HEK293 (cell line): ENCODE data around the gene LCE3C.

ENCODE experiments used
- CTCF ChIP-seq: fragments of 450-650 bp; formaldehyde crosslinking; IDR thresholded peaks from 2 replicates; pipeline ENCODE4 v1.5.1; 2016; ENCODE audit warnings: missing biosample characterization, missing genetic modification characterization
- ZNF266 ChIP-seq: fragments of 450-650 bp; formaldehyde crosslinking; IDR thresholded peaks from 2 replicates; pipeline ENCODE4 v1.5.1; 2016; ENCODE audit warnings: missing biosample characterization, missing genetic modification characterization, low read depth

DNA sequence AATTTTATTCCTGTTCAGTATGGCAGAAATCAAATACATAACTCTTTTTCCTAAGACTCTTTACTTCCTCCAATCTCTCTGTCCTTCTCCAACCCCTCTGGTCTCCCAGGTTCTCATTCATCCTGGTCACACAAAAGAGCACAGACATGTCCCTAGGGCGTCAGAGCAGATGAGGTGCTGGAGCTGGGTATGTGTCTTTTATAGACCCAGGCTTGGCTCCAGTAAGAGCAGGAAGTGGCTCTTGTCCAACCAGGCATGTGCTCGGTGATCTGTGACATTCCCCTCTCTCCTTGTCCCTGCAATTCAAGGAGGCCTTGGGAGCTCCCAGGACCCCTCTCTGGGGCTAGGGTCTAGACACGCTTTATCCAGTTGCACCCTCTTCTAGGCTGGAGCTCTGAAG lies 45.1 kb downstream of the LCE3C start:
- TF ChIP-seq CTCF (tag by site-specific recombination) (no peak), ZNF266 (tag by site-specific recombination) (no peak)
